Measurements from ENCODE around the gene ARMC8. TPM values are rescaled to one million over a fixed set of nuclear protein-coding genes. Genes with fewer than 3 reads are reported as not detected.

The ARMC8 gene, protein sequence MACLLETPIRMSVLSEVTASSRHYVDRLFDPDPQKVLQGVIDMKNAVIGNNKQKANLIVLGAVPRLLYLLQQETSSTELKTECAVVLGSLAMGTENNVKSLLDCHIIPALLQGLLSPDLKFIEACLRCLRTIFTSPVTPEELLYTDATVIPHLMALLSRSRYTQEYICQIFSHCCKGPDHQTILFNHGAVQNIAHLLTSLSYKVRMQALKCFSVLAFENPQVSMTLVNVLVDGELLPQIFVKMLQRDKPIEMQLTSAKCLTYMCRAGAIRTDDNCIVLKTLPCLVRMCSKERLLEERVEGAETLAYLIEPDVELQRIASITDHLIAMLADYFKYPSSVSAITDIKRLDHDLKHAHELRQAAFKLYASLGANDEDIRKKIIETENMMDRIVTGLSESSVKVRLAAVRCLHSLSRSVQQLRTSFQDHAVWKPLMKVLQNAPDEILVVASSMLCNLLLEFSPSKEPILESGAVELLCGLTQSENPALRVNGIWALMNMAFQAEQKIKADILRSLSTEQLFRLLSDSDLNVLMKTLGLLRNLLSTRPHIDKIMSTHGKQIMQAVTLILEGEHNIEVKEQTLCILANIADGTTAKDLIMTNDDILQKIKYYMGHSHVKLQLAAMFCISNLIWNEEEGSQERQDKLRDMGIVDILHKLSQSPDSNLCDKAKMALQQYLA
- total RNA-seq (2022; extraction: Qiagen RNA extraction; ENCODE audit: low read depth): 20.5 to 28.2 TPM (median 22.9 TPM) in 5 replicates

DNA sequence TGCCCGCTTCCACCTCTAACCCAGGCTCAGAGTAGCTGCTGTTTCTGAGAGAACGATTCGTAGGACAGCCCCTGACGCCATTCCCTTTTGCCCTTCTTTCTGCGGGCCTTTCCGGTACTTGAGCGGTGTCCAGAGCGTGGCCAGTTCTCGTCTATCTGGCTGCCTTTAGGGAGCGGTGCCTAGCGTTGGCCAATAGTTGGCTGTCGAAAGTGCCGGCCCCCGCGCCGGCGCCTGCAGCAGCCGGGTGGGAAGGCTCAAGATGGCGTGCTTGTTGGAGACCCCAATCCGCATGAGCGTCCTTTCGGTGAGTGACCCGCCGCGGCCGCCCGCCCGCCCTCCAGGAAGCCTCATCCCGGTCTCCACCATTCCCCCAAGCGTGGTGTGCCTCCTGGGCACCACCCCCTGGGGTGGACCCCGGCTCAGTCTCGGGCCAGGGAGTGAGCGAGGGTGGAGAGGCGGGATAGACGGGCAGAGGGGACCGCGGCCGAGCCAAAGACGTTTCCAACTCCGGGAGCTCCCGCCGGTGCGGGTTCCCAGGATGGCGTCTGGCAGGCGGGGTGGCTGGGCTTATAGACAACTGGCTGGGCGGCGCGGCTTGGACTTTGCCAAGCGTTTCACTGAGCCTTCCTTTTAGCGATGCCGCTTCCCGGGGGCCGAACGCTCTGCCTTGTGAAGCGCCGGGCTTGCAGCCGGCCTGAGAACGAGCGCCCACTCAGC, at the start of gene ARMC8:
Gene ARMC8, plus strand, starts transcription at position 6 of the 717 bp plus-strand sequence. Its CDS starts 254 bp downstream, at position 260.

GRCh38 chr3:138174421-138175131, 12.5 kb upstream of the ARMC8 start, which contains the start of gene DBR1:
Gene DBR1, minus strand, starts transcription at chr3:138174921. Its CDS starts 126 bp downstream, at chr3:138174795.

GRCh38 chr3:138329127-138329983, 142.3 kb downstream of the ARMC8 start, which contains the start of gene NME9:
Gene NME9, minus strand, starts transcription at chr3:138329851. Its CDS starts 516 bp downstream, at chr3:138329335.

Other genes starting within 250 kb of the ARMC8 start
- not detected in 5 replicates for gene CLDN18, start 177.1 kb upstream of the ARMC8 start, total RNA-seq (2022; extraction: Qiagen RNA extraction; ENCODE audit: low read depth)
- gene DZIP1L, start 71.7 kb upstream of the ARMC8 start, total RNA-seq (2022; extraction: Qiagen RNA extraction; ENCODE audit: low read depth): 4.6 to 9.4 TPM (median 5.9 TPM) in 5 replicates
- gene A4GNT, start 54.9 kb upstream of the ARMC8 start, total RNA-seq (2022; extraction: Qiagen RNA extraction; ENCODE audit: low read depth): not detected in 5 replicates
- 11.5 to 12.6 TPM (median 11.9 TPM) in 5 replicates for gene DBR1, start 12.4 kb upstream of the ARMC8 start, total RNA-seq (2022; extraction: Qiagen RNA extraction; ENCODE audit: low read depth)
- not detected in 5 replicates for gene NME9, start 142.6 kb downstream of the ARMC8 start, total RNA-seq (2022; extraction: Qiagen RNA extraction; ENCODE audit: low read depth)
- gene MRAS, start 161.3 kb downstream of the ARMC8 start, total RNA-seq (2022; extraction: Qiagen RNA extraction; ENCODE audit: low read depth): 8.2 to 10.2 TPM (median 9.1 TPM) in 5 replicates
- gene ESYT3, start 247.3 kb downstream of the ARMC8 start, total RNA-seq (2022; extraction: Qiagen RNA extraction; ENCODE audit: low read depth): 0.61 to 0.87 TPM (median 0.68 TPM) in 5 replicates

All from A549 treated with CpdA at 1 μM for 4 hours (cell line).